ENCODE measurements around the gene LIN37.

The LIN37 gene

GRCh38 chr19:35746087-35746462 lies 2.3 kb upstream of the LIN37 start:
- Histone ChIP-seq H3K27me3 (replicated peaks; ENCODE audit: control insufficient read depth, insufficient read depth, low read length) (no peaks in the 10 kb centered on the region), H3K36me3 (ENCODE audit: control insufficient read depth, insufficient read depth, low read length) (no peaks in the 10 kb centered on the region), H3K4me3 (replicated peaks; ENCODE audit: low read depth, low read length) (peak overlapping the region; percentile 67)
- no peak for TF ChIP-seq CTCF (IDR thresholded peaks at IDR 0.05; ENCODE audit: insufficient read depth, low read length, poor library complexity, severe bottlenecking)
- no peak for DNase-seq (ENCODE audit: extremely low read depth, insufficient read length)

DNA sequence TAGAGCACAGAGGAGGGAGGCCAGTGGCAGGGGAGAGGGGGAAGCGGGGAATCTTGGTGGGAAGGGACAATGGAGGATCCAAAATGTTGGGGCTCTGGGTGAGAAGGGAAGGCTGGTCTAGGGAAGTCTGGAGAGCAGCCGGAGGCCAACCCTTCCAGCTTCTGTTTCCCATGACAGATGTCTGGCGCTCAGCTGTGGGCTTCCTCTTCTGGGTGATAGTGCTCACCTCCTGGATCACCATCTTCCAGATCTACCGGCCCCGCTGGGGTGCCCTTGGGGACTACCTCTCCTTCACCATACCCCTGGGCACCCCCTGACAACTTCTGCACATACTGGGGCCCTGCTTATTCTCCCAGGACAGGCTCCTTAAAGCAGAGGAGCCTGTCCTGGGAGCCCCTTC lies 1.8 kb upstream of the LIN37 start:
- no peak for DNase-seq (ENCODE audit: extremely low read depth, insufficient read length)
- Histone ChIP-seq H3K4me3 (replicated peaks; ENCODE audit: low read depth, low read length) (peak overlapping the region; percentile 67), H3K36me3 (ENCODE audit: control insufficient read depth, insufficient read depth, low read length) (no peaks in the 10 kb centered on the region), H3K27me3 (replicated peaks; ENCODE audit: control insufficient read depth, insufficient read depth, low read length) (no peaks in the 10 kb centered on the region)
- TF ChIP-seq CTCF (IDR thresholded peaks at IDR 0.05; ENCODE audit: insufficient read depth, low read length, poor library complexity, severe bottlenecking): no peak

DNA sequence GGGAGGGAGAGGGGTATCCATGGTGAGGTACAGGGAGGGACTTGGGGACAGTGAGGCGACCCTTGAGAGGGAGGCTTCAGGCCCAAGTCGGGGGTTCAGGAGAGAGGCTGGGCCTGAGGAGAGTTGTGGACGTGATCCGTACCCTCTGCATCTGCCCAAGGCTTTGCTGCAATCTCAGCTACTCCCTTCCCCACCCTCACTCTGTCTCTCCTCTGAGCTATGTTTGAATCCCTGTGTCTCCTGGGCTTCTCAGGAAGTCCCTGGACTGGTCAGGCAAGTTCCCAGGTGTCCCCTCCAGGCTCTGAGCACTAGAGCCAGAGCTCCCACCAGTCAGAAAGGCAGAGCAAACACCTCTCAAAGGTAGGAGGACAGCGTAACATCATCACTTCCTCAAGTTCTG lies 1.8 kb downstream of the LIN37 start:
- TF ChIP-seq CTCF (IDR thresholded peaks at IDR 0.05; ENCODE audit: insufficient read depth, low read length, poor library complexity, severe bottlenecking): no peak
- Histone ChIP-seq H3K27me3 (replicated peaks; ENCODE audit: control insufficient read depth, insufficient read depth, low read length) (no peaks in the 10 kb centered on the region), H3K4me3 (replicated peaks; ENCODE audit: low read depth, low read length) (no peak overlapping the region), H3K36me3 (ENCODE audit: control insufficient read depth, insufficient read depth, low read length) (peaks cover 17% of the 10 kb centered on the region)
- DNase-seq (ENCODE audit: extremely low read depth, insufficient read length): no peak

- Histone ChIP-seq H3K27me3 (replicated peaks; ENCODE audit: control insufficient read depth, insufficient read depth, low read length) (no peaks in the 10 kb centered on the region), H3K4me3 (replicated peaks; ENCODE audit: low read depth, low read length) (no peak overlapping the region), H3K36me3 (ENCODE audit: control insufficient read depth, insufficient read depth, low read length) (peaks cover 17% of the 10 kb centered on the region)
- DNase-seq (ENCODE audit: extremely low read depth, insufficient read length): no peak
- no peak for TF ChIP-seq CTCF (IDR thresholded peaks at IDR 0.05; ENCODE audit: insufficient read depth, low read length, poor library complexity, severe bottlenecking)
Measured at GRCh38 chr19:35751839-35752745, 3.7 kb downstream of the LIN37 start.

DNA sequence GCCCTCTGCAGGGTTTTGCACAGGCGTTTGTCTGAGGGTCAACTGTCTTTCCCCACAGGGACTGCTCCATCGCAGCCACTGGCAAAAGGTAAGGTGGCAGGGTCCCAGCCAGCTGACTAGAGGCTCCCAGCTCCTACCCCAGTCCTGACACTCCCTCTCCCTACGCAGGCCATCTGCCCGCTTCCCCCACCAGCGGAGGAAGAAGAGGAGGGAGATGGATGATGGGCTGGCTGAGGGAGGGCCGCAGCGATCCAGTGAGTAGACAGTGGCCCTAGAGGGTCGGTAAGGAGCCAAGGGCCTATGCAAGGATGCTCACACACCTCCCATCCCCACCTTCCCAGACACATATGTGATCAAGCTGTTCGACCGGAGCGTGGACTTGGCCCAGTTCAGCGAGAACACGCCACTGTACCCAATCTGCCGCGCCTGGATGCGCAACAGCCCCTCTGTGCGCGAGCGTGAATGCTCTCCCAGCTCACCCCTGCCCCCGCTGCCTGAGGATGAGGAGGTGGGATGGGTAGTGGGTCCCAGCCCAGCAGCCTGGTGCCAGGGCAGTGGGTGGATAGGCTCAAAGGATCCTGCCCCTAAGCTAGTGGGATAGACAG lies 4.5 kb downstream of the LIN37 start:
- DNase-seq (ENCODE audit: extremely low read depth, insufficient read length): no peak
- H3K27me3 ChIP-seq (replicated peaks; ENCODE audit: control insufficient read depth, insufficient read depth, low read length): no peaks in the 10 kb centered on the region
- H3K4me3 ChIP-seq (replicated peaks; ENCODE audit: low read depth, low read length): no peak overlapping the region
- H3K36me3 ChIP-seq (ENCODE audit: control insufficient read depth, insufficient read depth, low read length): peaks cover 17% of the 10 kb centered on the region
- no peak for TF ChIP-seq CTCF (IDR thresholded peaks at IDR 0.05; ENCODE audit: insufficient read depth, low read length, poor library complexity, severe bottlenecking)

All from GM06990 (cell line).